ENCODE data around the gene TAOK3.

DNA sequence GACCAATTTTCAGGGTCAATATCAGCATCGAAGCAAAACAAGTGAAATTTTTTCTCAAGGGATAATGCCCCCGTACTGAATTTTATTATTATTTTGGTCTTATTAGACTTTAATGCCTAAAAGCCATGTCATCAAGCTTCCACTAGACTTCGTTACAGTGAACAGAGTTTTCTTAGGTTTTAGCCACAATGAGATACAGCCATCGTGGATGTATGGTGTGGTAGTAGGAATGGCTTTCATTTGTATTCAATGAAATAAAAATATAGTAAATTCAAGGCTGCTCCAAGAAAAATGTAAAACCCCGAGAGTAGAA, 11.7 kb downstream of the TAOK3 start:
- TF ChIP-seq EZH2 (IDR thresholded peaks at IDR 0.05) = no peak
- no peak for TF ChIP-seq POLR2AphosphoS5 (IDR thresholded peaks at IDR 0.05; ENCODE audit: borderline replicate concordance, low read depth, low read length)
